CD14-positive monocyte (primary cell): ENCODE results near the gene ARHGAP12. TPM values are rescaled to one million over a fixed set of nuclear protein-coding genes. Genes with fewer than 3 reads are reported as not detected.

ENCODE experiments used
- DNase-seq, 3 donors: peaks; one replicate each; pipeline ENCODE4 v3.0.0-alpha.2; 2011 to 2022
- H2AFZ ChIP-seq: 2 replicates; pipeline ENCODE4 v1.6.0; 2012; ENCODE audit warnings: mild to moderate bottlenecking, low read depth, low read length, inconsistent platforms; ENCODE audit not compliant: insufficient read depth, poor library complexity, severe bottlenecking
- H3K27ac ChIP-seq, 2 donors: 1 replicate in 1 of 2; 2 replicates in 1 of 2; pipeline ENCODE4 v1.5.1; 2012 to 2013; ENCODE audit warnings: low read length in 2 of 2, control low read depth in 1 of 2, inconsistent platforms in 1 of 2, low read depth in 1 of 2, mild to moderate bottlenecking in 1 of 2
- H3K27me3 ChIP-seq, 2 donors: one replicate each; pipeline versions ENCODE4 v1.6.0 to v1.6.1; 2011 to 2013; ENCODE audit warnings: low read length in 2 of 2; ENCODE audit not compliant: control insufficient read depth in 2 of 2, insufficient read depth in 2 of 2
- H3K36me3 ChIP-seq, 2 donors: replicated peaks in 1 of 2; 1 replicate in 1 of 2; 2 replicates in 1 of 2; pipeline versions ENCODE4 v1.5.1 to v1.6.1; 2012 to 2013; ENCODE audit warnings: low read length in 2 of 2, control low read depth in 1 of 2, inconsistent platforms in 1 of 2, mild to moderate bottlenecking in 1 of 2; ENCODE audit not compliant: insufficient read depth in 2 of 2, control insufficient read depth in 1 of 2
- H3K4me1 ChIP-seq, 2 donors: 1 replicate in 1 of 2; 2 replicates in 1 of 2; pipeline versions ENCODE4 v1.5.1 to v1.6.1; 2012 to 2013; ENCODE audit warnings: low read length in 2 of 2, control low read depth in 1 of 2, inconsistent platforms in 1 of 2, mild to moderate bottlenecking in 1 of 2, moderate library complexity in 1 of 2; ENCODE audit not compliant: insufficient read depth in 2 of 2, control insufficient read depth in 1 of 2
- H3K4me2 ChIP-seq: replicated peaks from 2 replicates; pipeline ENCODE3; 2012; ENCODE audit warnings: low read length, moderate library complexity, mild to moderate bottlenecking; ENCODE audit not compliant: poor library complexity, severe bottlenecking; ENCODE audit errors: extremely low read depth
- H3K4me3 ChIP-seq, 3 experiments: fragments of 200-600 bp in 1 of 3; sonication (generic) in 1 of 3; replicated peaks in 1 of 3; 1 replicate in 2 of 3; 2 replicates in 1 of 3; pipeline ENCODE4 v1.5.1; 2011 to 2013; ENCODE audit warnings: low read length in 3 of 3, mild to moderate bottlenecking in 3 of 3, control low read depth in 2 of 3, low read depth in 2 of 3, inconsistent platforms in 1 of 3, moderate library complexity in 1 of 3
- H3K79me2 ChIP-seq: 2 replicates; pipeline ENCODE4 v1.6.0; 2012; ENCODE audit warnings: mild to moderate bottlenecking, control low read depth, inconsistent platforms, low read length, moderate library complexity; ENCODE audit not compliant: insufficient read depth
- H3K9ac ChIP-seq: 2 replicates; pipeline ENCODE4 v1.6.0; 2017; ENCODE audit warnings: low read length, mild to moderate bottlenecking; ENCODE audit not compliant: insufficient read depth, poor library complexity, severe bottlenecking
- H3K9me3 ChIP-seq, 2 donors: replicated peaks in 1 of 2; 1 replicate in 1 of 2; 2 replicates in 1 of 2; pipeline versions ENCODE4 v1.5.1 to v1.6.1; 2012 to 2013; ENCODE audit warnings: low read length in 2 of 2, control low read depth in 1 of 2; ENCODE audit not compliant: control insufficient read depth in 1 of 2, insufficient read depth in 1 of 2
- H4K20me1 ChIP-seq: 2 replicates; pipeline ENCODE4 v1.6.0; 2012; ENCODE audit warnings: mild to moderate bottlenecking, low read length, control low read depth, moderate library complexity; ENCODE audit not compliant: insufficient read depth
- H3K27ac Mint-ChIP-seq, 7 donors: one replicate each; pipeline ENCODE4 v1.8.0; 2020; ENCODE audit warnings: mild to moderate bottlenecking in 7 of 7, mixed read lengths in 7 of 7, moderate library complexity in 6 of 7, inconsistent platforms in 2 of 7
- H3K27me3 Mint-ChIP-seq, 3 donors: one replicate each; pipeline ENCODE4 v1.8.0; 2021 to 2022; ENCODE audit warnings: low read depth in 3 of 3, mild to moderate bottlenecking in 3 of 3, mixed read lengths in 3 of 3, moderate library complexity in 3 of 3, inconsistent platforms in 1 of 3
- H3K36me3 Mint-ChIP-seq, 2 donors: one replicate each; pipeline ENCODE4 v1.8.0; 2020; ENCODE audit warnings: mixed read lengths in 2 of 2, inconsistent platforms in 1 of 2, mild to moderate bottlenecking in 1 of 2
- H3K4me1 Mint-ChIP-seq: one replicate; pipeline ENCODE4 v1.8.0; 2020; ENCODE audit warnings: mild to moderate bottlenecking, mixed read lengths
- H3K4me3 Mint-ChIP-seq, 2 donors: one replicate each; pipeline ENCODE4 v1.8.0; 2020; ENCODE audit warnings: mild to moderate bottlenecking in 2 of 2, mixed read lengths in 2 of 2, moderate library complexity in 1 of 2
- H3K9me3 Mint-ChIP-seq, 7 donors: one replicate each; pipeline ENCODE4 v1.8.0; 2020 to 2022; ENCODE audit warnings: mixed read lengths in 7 of 7, mild to moderate bottlenecking in 6 of 7, moderate library complexity in 6 of 7, inconsistent platforms in 2 of 7
- WGBS: methylation state at CpG from one replicate; pipeline ENCODE4 v1.1.5; 2013; ENCODE audit warnings: missing lambda C conversion rate; ENCODE audit not compliant: insufficient coverage; 5-methylcytosine and 5-hydroxymethylcytosine counted together
- intact Hi-C, 2 donors: fragments of 100-400 bp; cut with micrococcal nuclease; formaldehyde crosslinking; loops; one replicate each; pipeline versions ENCODE4 v1.15.0 to v1.15.1; 2023
- polyA plus RNA-seq, 3 donors: library from polyadenylated mRNA; depleted of rRNA in 1 of 3; unstranded in 2 of 3; stranded (reverse) in 1 of 3; fragments of 300-500 nt in 2 of 3; fragments of >200 nt in 1 of 3; fragmentation: Illumina TruSeq in 2 of 3; gene quantifications; 1 replicate in 2 of 3; 2 replicates in 1 of 3; pipeline ENCODE4 v1.2.3, GENCODE V29; 2012 to 2021
- TF ChIP-seq, protein P1 (sequence below): fragments of 200-600 bp; IDR thresholded peaks from one replicate; pipeline ENCODE4 v1.8.0; 2022; ENCODE audit warnings: antibody characterized with exemption, mild to moderate bottlenecking

ARHGAP12 gene
- polyA plus RNA-seq, 3 donors, result 3.2 to 15.5 (median 4.7) TPM

DNA sequence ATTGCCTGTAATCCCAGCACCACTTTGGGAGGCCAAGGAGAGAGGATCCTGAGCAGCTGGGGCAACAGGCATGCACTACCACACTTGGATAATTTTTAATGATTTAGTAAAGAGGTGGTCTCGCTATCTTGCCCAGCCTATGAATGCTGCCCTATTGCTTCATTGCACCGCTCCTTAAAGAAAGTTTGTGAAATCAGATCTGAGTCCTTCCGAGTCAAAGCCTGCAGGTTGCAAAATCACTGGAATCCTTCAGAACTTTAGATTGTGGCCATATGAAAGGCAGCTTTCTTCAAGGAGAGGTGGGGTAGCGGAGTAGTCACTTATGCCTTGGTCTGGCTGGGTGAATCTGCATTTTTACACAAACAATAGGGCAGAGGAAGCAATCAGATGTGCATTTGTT is 166.3 kb downstream of the ARHGAP12 start:
- Histone ChIP-seq H3K27me3 (no peaks in the 10 kb centered on the region), H2AFZ (peak overlapping the region; percentile 2), H3K27ac (no peak overlapping the region), H3K4me2 (no peak overlapping the region), H3K4me3 (no peak overlapping the region), H3K9ac (no peak overlapping the region), H3K36me3 (no peaks in the 10 kb centered on the region), H3K4me1 (peaks cover 26 to 33% of the 10 kb centered on the region in 2 donors), H3K9me3 (no peaks in the 10 kb centered on the region), H4K20me1 (no peaks in the 10 kb centered on the region), H3K79me2 (no peaks in the 10 kb centered on the region)
- no peak overlapping the region for H3K4me3 Mint-ChIP-seq
- H3K9me3 Mint-ChIP-seq, result peaks cover 0 to 10% (median 0%) of the 10 kb centered on the region in 7 donors
- no peaks in the 10 kb centered on the region for H3K36me3 Mint-ChIP-seq
- TF ChIP-seq, protein P1, sequence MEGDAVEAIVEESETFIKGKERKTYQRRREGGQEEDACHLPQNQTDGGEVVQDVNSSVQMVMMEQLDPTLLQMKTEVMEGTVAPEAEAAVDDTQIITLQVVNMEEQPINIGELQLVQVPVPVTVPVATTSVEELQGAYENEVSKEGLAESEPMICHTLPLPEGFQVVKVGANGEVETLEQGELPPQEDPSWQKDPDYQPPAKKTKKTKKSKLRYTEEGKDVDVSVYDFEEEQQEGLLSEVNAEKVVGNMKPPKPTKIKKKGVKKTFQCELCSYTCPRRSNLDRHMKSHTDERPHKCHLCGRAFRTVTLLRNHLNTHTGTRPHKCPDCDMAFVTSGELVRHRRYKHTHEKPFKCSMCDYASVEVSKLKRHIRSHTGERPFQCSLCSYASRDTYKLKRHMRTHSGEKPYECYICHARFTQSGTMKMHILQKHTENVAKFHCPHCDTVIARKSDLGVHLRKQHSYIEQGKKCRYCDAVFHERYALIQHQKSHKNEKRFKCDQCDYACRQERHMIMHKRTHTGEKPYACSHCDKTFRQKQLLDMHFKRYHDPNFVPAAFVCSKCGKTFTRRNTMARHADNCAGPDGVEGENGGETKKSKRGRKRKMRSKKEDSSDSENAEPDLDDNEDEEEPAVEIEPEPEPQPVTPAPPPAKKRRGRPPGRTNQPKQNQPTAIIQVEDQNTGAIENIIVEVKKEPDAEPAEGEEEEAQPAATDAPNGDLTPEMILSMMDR, result no peak
- H3K27me3 Mint-ChIP-seq, result peaks cover 0 to 1% (median 0%) of the 10 kb centered on the region in 3 donors
- WGBS, result 22% methylated on average over 3 of the region's 4 CpGs
- intact Hi-C loops, result loop anchor here (10.0 kb wide), 3 partner anchors 158 to 728 kb away; partner anchors contain the start of gene ZNF438 (in 1 of the 2)
- peak overlapping the region in 1 of 7 donors; percentile 60 for H3K27ac Mint-ChIP-seq
- no peak for DNase-seq
- peaks cover 31% of the 10 kb centered on the region for H3K4me1 Mint-ChIP-seq

DNA sequence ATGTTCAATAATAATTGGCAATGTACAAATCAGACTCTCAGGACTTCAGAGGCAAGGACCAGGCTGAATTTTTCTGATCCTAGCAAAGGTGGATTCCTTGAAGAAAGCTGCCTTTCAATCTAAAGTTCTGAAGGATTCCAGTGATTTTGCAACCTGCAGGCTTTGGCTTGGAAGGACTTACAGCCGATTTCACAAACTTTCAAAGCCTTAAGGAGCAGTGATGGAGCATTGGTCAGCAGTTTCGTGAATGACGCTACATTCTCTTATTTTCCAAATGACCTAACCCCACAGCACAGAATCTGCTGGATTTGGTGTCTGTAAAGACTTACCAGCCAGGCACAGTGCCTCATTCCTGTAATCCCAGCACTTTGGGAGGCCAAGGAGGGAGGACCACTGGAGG is 167.5 kb downstream of the ARHGAP12 start:
- H2AFZ ChIP-seq, result peak overlapping the region; percentile 19
- H3K27me3 ChIP-seq, result no peaks in the 10 kb centered on the region
- no peak overlapping the region for H3K9ac ChIP-seq
- H3K9me3 ChIP-seq, result no peaks in the 10 kb centered on the region
- H3K36me3 ChIP-seq, result no peaks in the 10 kb centered on the region
- H3K27ac Mint-ChIP-seq, result peak overlapping the region in 6 of 7 donors; percentile 87 to 96 (median 94)
- DNase-seq, result no peak
- H3K79me2 ChIP-seq, result no peaks in the 10 kb centered on the region
- WGBS, result 100% methylated on average over 1 of the region's 3 CpGs
- H3K27ac ChIP-seq, result no peak overlapping the region
- peaks cover 0 to 1% (median 0%) of the 10 kb centered on the region in 3 donors for H3K27me3 Mint-ChIP-seq
- H3K4me3 ChIP-seq, result no peak overlapping the region
- H3K9me3 Mint-ChIP-seq, result peaks cover 0 to 10% (median 0%) of the 10 kb centered on the region in 7 donors
- H3K4me2 ChIP-seq, result no peak overlapping the region
- TF ChIP-seq, protein P1, result no peak
- no peaks in the 10 kb centered on the region for H4K20me1 ChIP-seq
- peaks cover 26 to 33% of the 10 kb centered on the region in 2 donors for H3K4me1 ChIP-seq
- H3K4me3 Mint-ChIP-seq, result no peak overlapping the region
- intact Hi-C loops, result loop anchor here (10.0 kb wide), 3 partner anchors 156 to 726 kb away; partner anchors contain the start of gene ZNF438 (in 1 of the 2)
- H3K4me1 Mint-ChIP-seq, result peaks cover 33% of the 10 kb centered on the region
- no peaks in the 10 kb centered on the region for H3K36me3 Mint-ChIP-seq
